PFSK-1 (cell line): Measurements from ENCODE around the gene ID1.

Source experiments
- FOXP2 ChIP-seq: optimal IDR thresholded peaks from 2 replicates; pipeline ENCODE3; 2011; ENCODE audit warnings: borderline replicate concordance, control low read depth, inconsistent platforms; ENCODE audit not compliant: insufficient read depth; ENCODE audit errors: extremely low read length, extremely low read depth
- POLR2AphosphoS5 ChIP-seq: IDR thresholded peaks from 2 replicates; pipeline ENCODE4 v1.6.1; 2012; ENCODE audit warnings: low read depth, mild to moderate bottlenecking, control low read depth, low read length, moderate library complexity
- SIN3A ChIP-seq: IDR thresholded peaks from 2 replicates; pipeline ENCODE4 v1.6.1; 2012; ENCODE audit warnings: mild to moderate bottlenecking, low read length, moderate library complexity, borderline replicate concordance; ENCODE audit not compliant: insufficient read depth
- TAF1 ChIP-seq: IDR thresholded peaks from 2 replicates; pipeline ENCODE4 v1.6.1; 2012; ENCODE audit warnings: low read length, control low read depth, borderline replicate concordance; ENCODE audit not compliant: insufficient read depth
- TF ChIP-seq, protein P1 (sequence below), 2 experiments: IDR thresholded peaks; 2 replicates each; pipeline versions ENCODE4 v1.6.1 to v1.8.0; 2011 to 2012; ENCODE audit warnings: low read depth in 2 of 2, low read length in 2 of 2, control low read depth in 1 of 2, inconsistent platforms in 1 of 2, mild to moderate bottlenecking in 1 of 2, moderate library complexity in 1 of 2; ENCODE audit not compliant: insufficient read depth in 1 of 2

DNA sequence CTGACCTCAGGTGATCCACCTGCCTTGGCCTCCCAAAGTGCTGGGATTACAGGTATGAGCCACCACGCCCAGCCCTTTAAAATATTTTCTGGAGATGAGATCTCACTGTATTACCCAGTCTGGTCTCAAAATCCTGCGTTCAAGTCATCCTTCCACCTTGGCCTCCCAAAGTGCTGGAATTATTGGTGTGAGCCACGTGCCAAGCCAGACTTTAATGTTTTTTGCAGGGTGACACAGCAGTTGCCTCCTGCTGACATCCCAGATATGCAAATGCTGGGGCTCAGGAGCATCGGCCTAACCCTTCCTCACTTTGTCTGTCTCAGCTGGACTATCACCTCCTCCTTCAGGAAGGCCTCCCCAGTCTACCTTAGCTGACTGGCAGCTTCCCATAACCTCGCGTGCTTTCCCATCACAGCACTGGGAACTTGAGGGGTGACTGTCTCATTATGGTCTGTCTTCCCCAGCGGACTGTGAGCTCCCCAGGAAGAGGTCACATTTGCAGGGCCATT, 14.3 kb upstream of the ID1 start:
- TF ChIP-seq SIN3A (no peak), POLR2AphosphoS5 (no peak), TAF1 (no peak), FOXP2 (no peak)
- TF ChIP-seq, protein P1, sequence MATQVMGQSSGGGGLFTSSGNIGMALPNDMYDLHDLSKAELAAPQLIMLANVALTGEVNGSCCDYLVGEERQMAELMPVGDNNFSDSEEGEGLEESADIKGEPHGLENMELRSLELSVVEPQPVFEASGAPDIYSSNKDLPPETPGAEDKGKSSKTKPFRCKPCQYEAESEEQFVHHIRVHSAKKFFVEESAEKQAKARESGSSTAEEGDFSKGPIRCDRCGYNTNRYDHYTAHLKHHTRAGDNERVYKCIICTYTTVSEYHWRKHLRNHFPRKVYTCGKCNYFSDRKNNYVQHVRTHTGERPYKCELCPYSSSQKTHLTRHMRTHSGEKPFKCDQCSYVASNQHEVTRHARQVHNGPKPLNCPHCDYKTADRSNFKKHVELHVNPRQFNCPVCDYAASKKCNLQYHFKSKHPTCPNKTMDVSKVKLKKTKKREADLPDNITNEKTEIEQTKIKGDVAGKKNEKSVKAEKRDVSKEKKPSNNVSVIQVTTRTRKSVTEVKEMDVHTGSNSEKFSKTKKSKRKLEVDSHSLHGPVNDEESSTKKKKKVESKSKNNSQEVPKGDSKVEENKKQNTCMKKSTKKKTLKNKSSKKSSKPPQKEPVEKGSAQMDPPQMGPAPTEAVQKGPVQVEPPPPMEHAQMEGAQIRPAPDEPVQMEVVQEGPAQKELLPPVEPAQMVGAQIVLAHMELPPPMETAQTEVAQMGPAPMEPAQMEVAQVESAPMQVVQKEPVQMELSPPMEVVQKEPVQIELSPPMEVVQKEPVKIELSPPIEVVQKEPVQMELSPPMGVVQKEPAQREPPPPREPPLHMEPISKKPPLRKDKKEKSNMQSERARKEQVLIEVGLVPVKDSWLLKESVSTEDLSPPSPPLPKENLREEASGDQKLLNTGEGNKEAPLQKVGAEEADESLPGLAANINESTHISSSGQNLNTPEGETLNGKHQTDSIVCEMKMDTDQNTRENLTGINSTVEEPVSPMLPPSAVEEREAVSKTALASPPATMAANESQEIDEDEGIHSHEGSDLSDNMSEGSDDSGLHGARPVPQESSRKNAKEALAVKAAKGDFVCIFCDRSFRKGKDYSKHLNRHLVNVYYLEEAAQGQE (IDR thresholded peaks at IDR 0.05; ENCODE audit: insufficient read depth in 1 of 2, low read depth in 2 of 2, low read length in 2 of 2), result no peak
